MM.1S (cell line): ENCODE data around the gene EIF5.

Source experiments
- DNase-seq: peaks from one replicate; pipeline ENCODE4 v3.0.0-alpha.2; 2015
- H2AFZ ChIP-seq: fragments of 300-600 bp; sonication (generic); 2 replicates; pipeline ENCODE4 v1.6.0; 2016; ENCODE audit warnings: antibody characterized with exemption, low read length
- H3F3A ChIP-seq: fragments of 300-600 bp; sonication (generic); 2 replicates; pipeline ENCODE4 v1.6.1; 2016; ENCODE audit warnings: mild to moderate bottlenecking, antibody characterized with exemption, low read length, moderate library complexity, mixed read lengths; ENCODE audit not compliant: insufficient read depth
- H3K27ac ChIP-seq: fragments of 300-600 bp; sonication (generic); 2 replicates; pipeline ENCODE4 v1.5.1; 2016; ENCODE audit warnings: mild to moderate bottlenecking, low read length
- H3K27me3 ChIP-seq: fragments of 300-600 bp; sonication (generic); replicated peaks from 2 replicates; pipeline ENCODE4 v1.6.0; 2016; ENCODE audit warnings: low read length; ENCODE audit not compliant: insufficient read depth
- H3K36me3 ChIP-seq: fragments of 300-600 bp; sonication (generic); replicated peaks from 2 replicates; pipeline ENCODE4 v1.6.1; 2016; ENCODE audit warnings: mild to moderate bottlenecking, low read length, mixed read lengths; ENCODE audit not compliant: insufficient read depth
- H3K4me1 ChIP-seq: fragments of 300-600 bp; sonication (generic); 2 replicates; pipeline ENCODE4 v1.6.1; 2016; ENCODE audit warnings: low read length, mixed read lengths
- H3K4me2 ChIP-seq: fragments of 300-600 bp; sonication (generic); 2 replicates; pipeline ENCODE4 v1.6.0; 2016; ENCODE audit warnings: low read depth, low read length
- H3K4me3 ChIP-seq: fragments of 300-600 bp; sonication (generic); 2 replicates; pipeline ENCODE4 v1.5.1; 2016; ENCODE audit warnings: low read length, mixed read lengths
- H3K79me2 ChIP-seq: fragments of 300-600 bp; sonication (generic); 2 replicates; pipeline ENCODE4 v1.6.1; 2016; ENCODE audit warnings: mixed run types, low read length, mixed read lengths
- H3K9ac ChIP-seq: fragments of 300-600 bp; sonication (generic); 2 replicates; pipeline ENCODE4 v1.6.1; 2016; ENCODE audit warnings: low read length, mixed read lengths
- H3K9me2 ChIP-seq: fragments of 300-600 bp; sonication (generic); replicated peaks from 2 replicates; pipeline ENCODE4 v1.6.1; 2016; ENCODE audit warnings: mild to moderate bottlenecking, low read length, mixed read lengths; ENCODE audit not compliant: insufficient read depth
- H3K9me3 ChIP-seq: fragments of 300-600 bp; sonication (generic); replicated peaks from 2 replicates; pipeline ENCODE4 v1.6.1; 2016; ENCODE audit warnings: mild to moderate bottlenecking, low read length, mixed read lengths; ENCODE audit not compliant: insufficient read depth
- H4K20me1 ChIP-seq: fragments of 300-600 bp; sonication (generic); 2 replicates; pipeline ENCODE4 v1.6.1; 2016; ENCODE audit warnings: mild to moderate bottlenecking, low read length, moderate library complexity, mixed read lengths; ENCODE audit not compliant: insufficient read depth
- EZH2 ChIP-seq: fragments of 300-600 bp; sonication (generic); optimal IDR thresholded peaks from 2 replicates; pipeline ENCODE3; 2017; ENCODE audit warnings: low read depth, mild to moderate bottlenecking, antibody characterized with exemption, low read length, mixed read lengths
- EZH2phosphoT487 ChIP-seq: fragments of 300-600 bp; sonication (generic); IDR thresholded peaks from 2 replicates; pipeline ENCODE4 v1.6.1; 2018; ENCODE audit warnings: antibody characterized with exemption, low read length
- TF ChIP-seq, protein P1 (sequence below): fragments of 300-600 bp; sonication (generic); IDR thresholded peaks from 2 replicates; pipeline ENCODE4 v1.5.1; 2016; ENCODE audit warnings: antibody characterized with exemption, low read length, mixed read lengths

Gene EIF5

DNA sequence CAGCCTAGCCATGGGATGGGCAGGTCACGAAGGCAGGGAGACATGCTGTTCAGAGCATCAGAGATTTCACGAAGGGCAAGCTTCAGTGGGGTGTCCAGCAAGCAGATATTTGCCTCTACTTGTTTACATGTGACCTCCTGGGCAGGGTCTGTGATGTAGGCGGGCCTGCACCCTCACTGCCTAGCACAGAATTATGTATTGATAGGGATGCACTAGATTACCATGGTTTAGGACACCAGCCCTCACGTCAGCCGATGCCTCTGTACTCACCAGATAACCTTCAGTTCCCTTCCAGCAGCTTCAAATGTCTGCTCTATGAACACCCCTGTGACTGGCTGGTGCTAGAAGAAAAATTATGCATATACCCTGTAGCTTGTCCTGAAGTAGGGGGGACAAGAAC, 5.1 kb upstream of the EIF5 start:
- H3K4me3 ChIP-seq: no peak overlapping the region
- H4K20me1 ChIP-seq: no peaks in the 10 kb centered on the region
- H3K9me2 ChIP-seq: no peaks in the 10 kb centered on the region
- no peak overlapping the region for H3K9ac ChIP-seq
- H3K27ac ChIP-seq: no peak overlapping the region
- H3K27me3 ChIP-seq: no peaks in the 10 kb centered on the region
- H3K4me1 ChIP-seq: peaks cover 5% of the 10 kb centered on the region; the same call in 1 of the 2 replicates
- H3K4me2 ChIP-seq: no peak overlapping the region
- no peaks in the 10 kb centered on the region for H3F3A ChIP-seq
- DNase-seq: no peak
- no peaks in the 10 kb centered on the region for H3K36me3 ChIP-seq
- no peaks in the 10 kb centered on the region for H3K9me3 ChIP-seq
- no peak overlapping the region for H2AFZ ChIP-seq
- H3K79me2 ChIP-seq: no peaks in the 10 kb centered on the region
- no peak for TF ChIP-seq EZH2
- TF ChIP-seq EZH2phosphoT487: no peak
- TF ChIP-seq, protein P1, sequence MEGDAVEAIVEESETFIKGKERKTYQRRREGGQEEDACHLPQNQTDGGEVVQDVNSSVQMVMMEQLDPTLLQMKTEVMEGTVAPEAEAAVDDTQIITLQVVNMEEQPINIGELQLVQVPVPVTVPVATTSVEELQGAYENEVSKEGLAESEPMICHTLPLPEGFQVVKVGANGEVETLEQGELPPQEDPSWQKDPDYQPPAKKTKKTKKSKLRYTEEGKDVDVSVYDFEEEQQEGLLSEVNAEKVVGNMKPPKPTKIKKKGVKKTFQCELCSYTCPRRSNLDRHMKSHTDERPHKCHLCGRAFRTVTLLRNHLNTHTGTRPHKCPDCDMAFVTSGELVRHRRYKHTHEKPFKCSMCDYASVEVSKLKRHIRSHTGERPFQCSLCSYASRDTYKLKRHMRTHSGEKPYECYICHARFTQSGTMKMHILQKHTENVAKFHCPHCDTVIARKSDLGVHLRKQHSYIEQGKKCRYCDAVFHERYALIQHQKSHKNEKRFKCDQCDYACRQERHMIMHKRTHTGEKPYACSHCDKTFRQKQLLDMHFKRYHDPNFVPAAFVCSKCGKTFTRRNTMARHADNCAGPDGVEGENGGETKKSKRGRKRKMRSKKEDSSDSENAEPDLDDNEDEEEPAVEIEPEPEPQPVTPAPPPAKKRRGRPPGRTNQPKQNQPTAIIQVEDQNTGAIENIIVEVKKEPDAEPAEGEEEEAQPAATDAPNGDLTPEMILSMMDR: no peak

DNA sequence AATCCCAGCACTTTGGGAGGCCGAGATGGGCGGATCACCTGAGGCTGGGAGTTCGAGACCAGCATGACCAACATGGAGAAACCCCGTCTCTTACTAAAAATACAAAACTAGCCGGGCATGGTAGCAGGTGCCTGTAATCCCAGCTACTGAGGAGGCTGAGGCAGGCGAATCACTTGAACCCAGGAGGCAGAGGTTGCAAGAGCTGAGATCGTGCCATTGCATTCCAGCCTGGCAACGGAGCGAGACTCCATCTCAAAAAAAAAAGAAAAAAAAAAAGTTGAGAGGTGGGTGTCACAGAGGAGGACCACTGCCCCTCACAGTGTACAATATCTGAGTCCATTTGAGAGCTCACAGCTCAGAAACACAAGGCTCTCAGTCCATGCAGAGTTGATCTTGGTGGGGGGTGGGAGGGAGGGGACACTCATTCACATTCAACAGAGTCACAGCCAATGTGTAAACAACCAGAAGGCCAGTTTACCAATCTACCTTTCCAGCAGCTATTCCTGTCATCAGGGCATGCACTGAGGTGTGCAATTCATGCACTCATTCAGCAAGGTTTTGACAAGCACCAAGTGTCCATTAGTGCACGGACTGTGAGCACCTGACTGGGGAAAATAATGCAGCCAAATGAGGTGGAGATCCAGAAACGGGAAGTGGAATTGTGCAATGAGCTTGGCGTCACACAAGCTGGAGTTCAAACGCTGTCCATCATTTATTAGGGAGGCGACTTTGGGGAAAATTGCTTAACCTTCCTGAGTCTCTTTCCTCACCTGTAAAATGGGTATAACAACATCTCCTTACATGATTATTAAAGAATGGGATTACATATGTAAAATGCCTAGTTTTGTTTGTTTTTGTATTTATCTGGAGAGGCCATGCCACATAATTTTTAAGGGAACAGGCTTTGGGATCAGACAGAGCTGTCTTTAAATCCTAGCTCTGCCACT, 4.4 kb upstream of the EIF5 start:
- no peak overlapping the region for H2AFZ ChIP-seq
- H3K27me3 ChIP-seq: no peaks in the 10 kb centered on the region
- no peaks in the 10 kb centered on the region for H3K36me3 ChIP-seq
- no peaks in the 10 kb centered on the region for H3K9me2 ChIP-seq
- H3K4me1 ChIP-seq: peaks cover 5% of the 10 kb centered on the region; the same call in 1 of the 2 replicates
- H3F3A ChIP-seq: no peaks in the 10 kb centered on the region
- H3K4me3 ChIP-seq: no peak overlapping the region
- no peak overlapping the region for H3K9ac ChIP-seq
- no peaks in the 10 kb centered on the region for H3K9me3 ChIP-seq
- H3K79me2 ChIP-seq: peaks cover 4% of the 10 kb centered on the region
- H4K20me1 ChIP-seq: no peaks in the 10 kb centered on the region
- DNase-seq: no peak
- TF ChIP-seq EZH2phosphoT487 (no peak), EZH2 (no peak)
- TF ChIP-seq, protein P1: no peak
- no peak overlapping the region for H3K4me2 ChIP-seq
- H3K27ac ChIP-seq: no peak overlapping the region

DNA sequence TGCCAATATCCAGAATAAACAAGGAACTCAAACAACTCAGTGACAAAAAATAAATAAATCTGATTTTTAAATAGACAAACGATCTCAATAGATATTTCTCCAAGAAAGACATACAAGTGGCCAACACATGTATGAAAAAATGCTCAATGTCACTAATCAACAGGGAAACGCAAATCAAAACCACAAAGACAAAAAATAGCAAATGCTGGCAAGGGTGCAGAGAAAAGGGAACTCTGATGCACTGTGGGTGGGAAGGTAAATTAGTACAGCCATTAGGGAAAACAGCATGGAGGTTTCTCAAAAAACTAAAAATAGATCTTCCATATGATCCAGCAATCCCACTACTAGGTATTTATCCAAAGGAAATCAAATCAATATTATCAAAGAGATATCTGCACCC, 3.5 kb upstream of the EIF5 start:
- no peaks in the 10 kb centered on the region for H3K9me2 ChIP-seq
- no peaks in the 10 kb centered on the region for H3K27me3 ChIP-seq
- H3K4me2 ChIP-seq: no peak overlapping the region
- H2AFZ ChIP-seq: no peak overlapping the region
- no peaks in the 10 kb centered on the region for H3K36me3 ChIP-seq
- no peak overlapping the region for H3K4me3 ChIP-seq
- no peak overlapping the region for H3K27ac ChIP-seq
- DNase-seq: no peak
- H3K9me3 ChIP-seq: no peaks in the 10 kb centered on the region
- no peak overlapping the region for H3K9ac ChIP-seq
- no peaks in the 10 kb centered on the region for H4K20me1 ChIP-seq
- H3F3A ChIP-seq: no peaks in the 10 kb centered on the region
- H3K79me2 ChIP-seq: peaks cover 13% of the 10 kb centered on the region
- peaks cover 5% of the 10 kb centered on the region; the same call in 1 of the 2 replicates for H3K4me1 ChIP-seq
- TF ChIP-seq, protein P1: no peak
- no peak for TF ChIP-seq EZH2
- TF ChIP-seq EZH2phosphoT487: no peak
